ENCODE results near the gene ALPK1.
"Not testable (repeated sequence)": the region's sequence is repeated elsewhere in the genome, so short reads cannot be mapped to it uniquely, and the experiment has no call there.

The ALPK1 gene

GRCh38 chr4:112425823-112426222, 128.7 kb downstream of the ALPK1 start:
- no peaks in the 10 kb centered on the region for H3K79me2 ChIP-seq (ENCODE audit: insufficient read depth, low read length)
- no peak for ATAC-seq (ENCODE audit: insufficient read depth, low read depth)
- H3K4me1 ChIP-seq (ENCODE audit: insufficient read depth, low read length) = no peaks in the 10 kb centered on the region
- H3K9ac ChIP-seq (ENCODE audit: low read depth, low read length) = no peak overlapping the region
- no peak for DNase-seq
- no peaks in the 10 kb centered on the region for H4K20me1 ChIP-seq (ENCODE audit: insufficient read depth, low read length)
- peaks cover 18% of the 10 kb centered on the region; the same call in 1 of the 2 replicates for H3K36me3 ChIP-seq (ENCODE audit: insufficient read depth, low read length)
- H3K9me3 ChIP-seq (ENCODE audit: insufficient read depth, low read length, severe bottlenecking) = no peaks in the 10 kb centered on the region
- no peak overlapping the region for H2AFZ ChIP-seq (ENCODE audit: low read depth, low read length)
- no peak overlapping the region for H3K4me3 ChIP-seq (ENCODE audit: low read depth in 1 of 2, low read length in 2 of 2)
- H3K27me3 ChIP-seq (ENCODE audit: insufficient read depth, low read length, poor library complexity) = no peaks in the 10 kb centered on the region
- TF ChIP-seq CTCF (IDR thresholded peaks at IDR 0.05; ENCODE audit: borderline replicate concordance, extremely low read depth, low read length, poor library complexity, severe bottlenecking) (no peak), EZH2 (IDR thresholded peaks at IDR 0.05; ENCODE audit: borderline replicate concordance, low read depth, low read length, severe bottlenecking) (no peak)
- H3K27ac ChIP-seq (ENCODE audit: low read length) = no peak overlapping the region
- no peak overlapping the region for H3K4me2 ChIP-seq (ENCODE audit: insufficient read depth, low read length)

GRCh38 chr4:112426416-112426815, 129.2 kb downstream of the ALPK1 start:
- Histone ChIP-seq H3K36me3 (ENCODE audit: insufficient read depth, low read length) (peaks cover 18% of the 10 kb centered on the region; the same call in 1 of the 2 replicates), H3K9ac (ENCODE audit: low read depth, low read length) (no peak overlapping the region), H3K9me3 (ENCODE audit: insufficient read depth, low read length, severe bottlenecking) (no peaks in the 10 kb centered on the region), H2AFZ (ENCODE audit: low read depth, low read length) (no peak overlapping the region), H3K79me2 (ENCODE audit: insufficient read depth, low read length) (no peaks in the 10 kb centered on the region), H3K4me2 (ENCODE audit: insufficient read depth, low read length) (no peak overlapping the region), H3K4me3 (ENCODE audit: low read depth in 1 of 2, low read length in 2 of 2) (no peak overlapping the region), H3K27ac (ENCODE audit: low read length) (no peak overlapping the region), H3K4me1 (ENCODE audit: insufficient read depth, low read length) (no peaks in the 10 kb centered on the region), H4K20me1 (ENCODE audit: insufficient read depth, low read length) (no peaks in the 10 kb centered on the region), H3K27me3 (ENCODE audit: insufficient read depth, low read length, poor library complexity) (no peaks in the 10 kb centered on the region)
- DNase-seq (no peak), ATAC-seq (ENCODE audit: insufficient read depth, low read depth) (no peak)
- TF ChIP-seq CTCF (IDR thresholded peaks at IDR 0.05; ENCODE audit: borderline replicate concordance, extremely low read depth, low read length, poor library complexity, severe bottlenecking) = no peak
- TF ChIP-seq EZH2 (IDR thresholded peaks at IDR 0.05; ENCODE audit: borderline replicate concordance, low read depth, low read length, severe bottlenecking) = no peak

GRCh38 chr4:112431158-112431557, 134.0 kb downstream of the ALPK1 start:
- TF ChIP-seq CTCF (IDR thresholded peaks at IDR 0.05; ENCODE audit: borderline replicate concordance, extremely low read depth, low read length, poor library complexity, severe bottlenecking) = no peak
- no peak for TF ChIP-seq EZH2 (IDR thresholded peaks at IDR 0.05; ENCODE audit: borderline replicate concordance, low read depth, low read length, severe bottlenecking)
- no peaks in the 10 kb centered on the region for H3K9me3 ChIP-seq (ENCODE audit: insufficient read depth, low read length, severe bottlenecking)
- no peak overlapping the region for H3K9ac ChIP-seq (ENCODE audit: low read depth, low read length)
- peaks cover 11% of the 10 kb centered on the region; the same call in 1 of the 2 replicates for H3K36me3 ChIP-seq (ENCODE audit: insufficient read depth, low read length)
- no peaks in the 10 kb centered on the region for H3K4me1 ChIP-seq (ENCODE audit: insufficient read depth, low read length)
- H2AFZ ChIP-seq (ENCODE audit: low read depth, low read length) = no peak overlapping the region
- no peaks in the 10 kb centered on the region for H4K20me1 ChIP-seq (ENCODE audit: insufficient read depth, low read length)
- no peak for DNase-seq
- no peak overlapping the region for H3K27ac ChIP-seq (ENCODE audit: low read length)
- no peaks in the 10 kb centered on the region for H3K27me3 ChIP-seq (ENCODE audit: insufficient read depth, low read length, poor library complexity)
- H3K4me2 ChIP-seq (ENCODE audit: insufficient read depth, low read length) = no peak overlapping the region
- no peak for ATAC-seq (ENCODE audit: insufficient read depth, low read depth)
- H3K4me3 ChIP-seq (ENCODE audit: low read depth in 1 of 2, low read length in 2 of 2) = no peak overlapping the region
- no peaks in the 10 kb centered on the region for H3K79me2 ChIP-seq (ENCODE audit: insufficient read depth, low read length)

- Histone ChIP-seq H3K27me3 (ENCODE audit: insufficient read depth, low read length, poor library complexity) (no peaks in the 10 kb centered on the region), H2AFZ (ENCODE audit: low read depth, low read length) (no peak overlapping the region), H3K9ac (ENCODE audit: low read depth, low read length) (no peak overlapping the region), H4K20me1 (ENCODE audit: insufficient read depth, low read length) (no peaks in the 10 kb centered on the region), H3K9me3 (ENCODE audit: insufficient read depth, low read length, severe bottlenecking) (no peaks in the 10 kb centered on the region), H3K36me3 (ENCODE audit: insufficient read depth, low read length) (peaks cover 20% of the 10 kb centered on the region), H3K4me1 (ENCODE audit: insufficient read depth, low read length) (no peaks in the 10 kb centered on the region), H3K4me2 (ENCODE audit: insufficient read depth, low read length) (no peak overlapping the region), H3K4me3 (ENCODE audit: low read depth in 1 of 2, low read length in 2 of 2) (no peak overlapping the region), H3K27ac (ENCODE audit: low read length) (no peak overlapping the region), H3K79me2 (ENCODE audit: insufficient read depth, low read length) (no peaks in the 10 kb centered on the region)
- TF ChIP-seq EZH2 (IDR thresholded peaks at IDR 0.05; ENCODE audit: borderline replicate concordance, low read depth, low read length, severe bottlenecking) (no peak), CTCF (IDR thresholded peaks at IDR 0.05; ENCODE audit: borderline replicate concordance, extremely low read depth, low read length, poor library complexity, severe bottlenecking) (no peak)
- no peak for ATAC-seq (ENCODE audit: insufficient read depth, low read depth)
- DNase-seq = no peak
Measured at GRCh38 chr4:112436987-112437386, 139.8 kb downstream of the ALPK1 start.

GRCh38 chr4:112442226-112442625, 145.1 kb downstream of the ALPK1 start:
- not testable (repeated sequence) for H2AFZ ChIP-seq (ENCODE audit: low read depth, low read length); ATAC-seq (ENCODE audit: insufficient read depth, low read depth); H3K4me1 ChIP-seq (ENCODE audit: insufficient read depth, low read length); H3K9ac ChIP-seq (ENCODE audit: low read depth, low read length); H3K79me2 ChIP-seq (ENCODE audit: insufficient read depth, low read length); H3K4me2 ChIP-seq (ENCODE audit: insufficient read depth, low read length); H3K27ac ChIP-seq (ENCODE audit: low read length); DNase-seq; H3K4me3 ChIP-seq (ENCODE audit: low read depth in 1 of 2, low read length in 2 of 2); H3K27me3 ChIP-seq (ENCODE audit: insufficient read depth, low read length, poor library complexity); H4K20me1 ChIP-seq (ENCODE audit: insufficient read depth, low read length)
- Histone ChIP-seq H3K9me3 (ENCODE audit: insufficient read depth, low read length, severe bottlenecking) (peaks cover 12% of the 10 kb centered on the region), H3K36me3 (ENCODE audit: insufficient read depth, low read length) (peaks cover 27% of the 10 kb centered on the region)
